Sciatic nerve (tissue), 2 donors: Measurements from ENCODE around the gene FHIP1A. TPM values are rescaled to one million over a fixed set of nuclear protein-coding genes. Genes with fewer than 3 reads are reported as not detected.

Experiments used
- ATAC-seq: fragments of 200-7000 bp; cut with Tn5 transposase; one replicate; pipeline ENCODE4 v1.9.1; 2020; ENCODE audit warnings: mild to moderate bottlenecking, moderate library complexity
- DNase-seq: peaks from one replicate; pipeline ENCODE4 v3.0.0-alpha.2; 2020; ENCODE audit warnings: low spot score
- intact Hi-C: fragments of 100-400 bp; cut with DNase I; formaldehyde crosslinking; loops from one replicate; pipeline ENCODE4 v1.14.2; 2022
- total RNA-seq: library from RNA; stranded (reverse); fragmentation: NEBNext Ultra II Directional; extraction: Animal tissue kit (Norgen Biotek cat#: 25700); gene quantifications from one replicate; pipeline ENCODE4 v1.2.1, GENCODE V29; 2021
- donor health status: DM: no; HTN: no; CAD: no.
- donor health status: DM: no; HTN: no; CAD: no.

The FHIP1A gene
- total RNA-seq, 1 donor from 2014 or later = 15.3 TPM

GRCh38 chr4:151415978-151416377, 7.0 kb downstream of the FHIP1A start:
- intact Hi-C loops = no loop called here
- ATAC-seq (peak; percentile 44), DNase-seq (no peak)

GRCh38 chr4:151417164-151417571, 8.2 kb downstream of the FHIP1A start:
- intact Hi-C loops = no loop called here
- ATAC-seq (peak; percentile 13), DNase-seq (no peak)

- intact Hi-C loops = no loop called here
- DNase-seq (no peak), ATAC-seq (no peak)
These were observed 8.9 kb downstream of the FHIP1A start for GRCh38 chr4:151417766-151418376.

- ATAC-seq (no peak), DNase-seq (no peak)
- intact Hi-C loops = no loop called here
These were observed 9.4 kb downstream of the FHIP1A start for GRCh38 chr4:151418385-151418784.

- no peak for DNase-seq
- intact Hi-C loops = no loop called here
- no peak for ATAC-seq
These were observed 9.9 kb downstream of the FHIP1A start for GRCh38 chr4:151418856-151419255.

- ATAC-seq = no peak
- intact Hi-C loops = no loop called here
- no peak for DNase-seq
These were observed 11.4 kb downstream of the FHIP1A start for GRCh38 chr4:151420250-151420807.

GRCh38 chr4:151422854-151423253, 13.9 kb downstream of the FHIP1A start:
- intact Hi-C loops = no loop called here
- DNase-seq (no peak), ATAC-seq (no peak)

- DNase-seq (no peak), ATAC-seq (no peak)
- intact Hi-C loops = no loop called here
These were observed 17.5 kb downstream of the FHIP1A start for GRCh38 chr4:151426513-151426912.

- ATAC-seq (no peak), DNase-seq (no peak)
- intact Hi-C loops = no loop called here
These were observed 18.3 kb downstream of the FHIP1A start for GRCh38 chr4:151427266-151427665.

- DNase-seq (no peak), ATAC-seq (no peak)
- intact Hi-C loops = no loop called here
These were observed 19.4 kb downstream of the FHIP1A start for GRCh38 chr4:151428346-151428745.

- DNase-seq = no peak
- ATAC-seq = no peak
- intact Hi-C loops = no loop called here
These were observed 21.1 kb downstream of the FHIP1A start for GRCh38 chr4:151429957-151430570.

GRCh38 chr4:151430740-151431457, 21.9 kb downstream of the FHIP1A start:
- DNase-seq (no peak), ATAC-seq (no peak)
- intact Hi-C loops = no loop called here

GRCh38 chr4:151431728-151432127, 22.8 kb downstream of the FHIP1A start:
- intact Hi-C loops = no loop called here
- DNase-seq = no peak
- ATAC-seq = no peak

GRCh38 chr4:151432654-151433053, 23.7 kb downstream of the FHIP1A start:
- ATAC-seq (no peak), DNase-seq (no peak)
- intact Hi-C loops = no loop called here

- no peak for ATAC-seq
- no peak for DNase-seq
- intact Hi-C loops = no loop called here
These were observed 25.3 kb downstream of the FHIP1A start for GRCh38 chr4:151434183-151434860.

GRCh38 chr4:151436093-151436518, 27.1 kb downstream of the FHIP1A start:
- intact Hi-C loops = no loop called here
- no peak for DNase-seq
- ATAC-seq = no peak

GRCh38 chr4:151437505-151437904, 28.5 kb downstream of the FHIP1A start:
- DNase-seq (no peak), ATAC-seq (no peak)
- intact Hi-C loops = no loop called here

GRCh38 chr4:151438154-151438553, 29.2 kb downstream of the FHIP1A start:
- no peak for DNase-seq
- no peak for ATAC-seq
- intact Hi-C loops = no loop called here

- ATAC-seq (no peak), DNase-seq (no peak)
- intact Hi-C loops = no loop called here
These were observed 30.3 kb downstream of the FHIP1A start for GRCh38 chr4:151439320-151439719.

GRCh38 chr4:151442002-151442401, 33.0 kb downstream of the FHIP1A start:
- no peak for DNase-seq
- intact Hi-C loops = no loop called here
- ATAC-seq = no peak
